ENCODE results near the gene ZNRF2.

ZNRF2 gene

GRCh38 chr7:30412782-30413504 lies 128.5 kb downstream of the ZNRF2 start:
- no peak for DNase-seq (ENCODE audit: low read depth)

GRCh38 chr7:30413864-30414263 lies 129.5 kb downstream of the ZNRF2 start:
- no peak for DNase-seq (ENCODE audit: low read depth)
